HepG2 (cell line): ENCODE results near the gene SFXN5. TPM values are rescaled to one million over a fixed set of nuclear protein-coding genes. Genes with fewer than 3 reads are reported as not detected.
A peak's percentile ranks its signal among the peaks of the same experiment; 100 is the strongest.

Source experiments
- CBX5 ChIP-seq: sonication (generic); formaldehyde crosslinking; IDR thresholded peaks from 2 replicates; pipeline ENCODE4 v1.4.0; 2020; ENCODE audit warnings: missing genetic modification reagents, borderline replicate concordance
- DMAP1 ChIP-seq: IDR thresholded peaks from 2 replicates; pipeline ENCODE4 v1.6.1; 2016
- FLYWCH1 ChIP-seq: sonication (generic); formaldehyde crosslinking; IDR thresholded peaks from 2 replicates; pipeline ENCODE4 v1.8.1; 2023; ENCODE audit warnings: mild to moderate bottlenecking, missing genetic modification reagents
- FOXO4 ChIP-seq: sonication (generic); formaldehyde crosslinking; conservative IDR thresholded peaks from 2 replicates; pipeline ENCODE4 v1.8.1; 2023; ENCODE audit warnings: missing genetic modification reagents
- GATA4 ChIP-seq: sonication (generic); IDR thresholded peaks from 2 replicates; pipeline ENCODE4 v1.6.1; 2016; ENCODE audit warnings: antibody characterized with exemption, low read depth, borderline replicate concordance
- HOXD1 ChIP-seq: sonication (generic); formaldehyde crosslinking; IDR thresholded peaks from 2 replicates; pipeline ENCODE4 v1.5.0; 2020; ENCODE audit warnings: missing genetic modification reagents
- JDP2 ChIP-seq: sonication (generic); formaldehyde crosslinking; IDR thresholded peaks from 2 replicates; pipeline ENCODE4 v1.8.1; 2022; ENCODE audit warnings: missing genetic modification reagents, borderline replicate concordance
- JUN ChIP-seq: sonication (generic); formaldehyde crosslinking; IDR thresholded peaks from 2 replicates; pipeline ENCODE4 v1.4.0; 2020; ENCODE audit warnings: mild to moderate bottlenecking, missing genetic modification reagents
- KDM5B ChIP-seq: sonication (generic); formaldehyde crosslinking; IDR thresholded peaks from 2 replicates; pipeline ENCODE4 v1.4.0; 2020; ENCODE audit warnings: missing genetic modification reagents, mild to moderate bottlenecking, borderline replicate concordance
- PHF8 ChIP-seq: sonication (generic); formaldehyde crosslinking; IDR thresholded peaks from 2 replicates; pipeline ENCODE4 v1.5.0; 2020; ENCODE audit warnings: missing genetic modification reagents
- PTBP1 ChIP-seq: fragments of 200-400 bp; formaldehyde crosslinking; IDR thresholded peaks from 2 replicates; pipeline ENCODE4 v1.6.1; 2018; ENCODE audit warnings: low read length, low read depth; ENCODE audit not compliant: poor library complexity, severe bottlenecking
- RBAK ChIP-seq: sonication (generic); formaldehyde crosslinking; IDR thresholded peaks from 2 replicates; pipeline ENCODE4 v1.5.1; 2020; ENCODE audit warnings: mild to moderate bottlenecking, missing genetic modification reagents
- REPIN1 ChIP-seq: sonication (generic); formaldehyde crosslinking; IDR thresholded peaks from 2 replicates; pipeline ENCODE4 v1.8.0; 2022; ENCODE audit warnings: missing genetic modification reagents, low read depth, mild to moderate bottlenecking, borderline replicate concordance
- SALL2 ChIP-seq: sonication (generic); formaldehyde crosslinking; IDR thresholded peaks from 2 replicates; pipeline ENCODE4 v1.8.1; 2023; ENCODE audit warnings: mild to moderate bottlenecking, missing genetic modification reagents, inconsistent platforms
- SIN3A ChIP-seq: IDR thresholded peaks from 2 replicates; pipeline ENCODE4 v1.6.1; 2011; ENCODE audit warnings: low read depth, mild to moderate bottlenecking, control low read depth, low read length, borderline replicate concordance
- SPEN ChIP-seq: sonication (generic); formaldehyde crosslinking; IDR thresholded peaks from 2 replicates; pipeline ENCODE4 v1.5.1; 2020; ENCODE audit warnings: low read depth, mild to moderate bottlenecking, missing genetic modification reagents
- TBX3 ChIP-seq: fragments of 450-650 bp; IDR thresholded peaks from 2 replicates; pipeline ENCODE4 v1.6.1; 2017; ENCODE audit warnings: antibody characterized with exemption, mild to moderate bottlenecking, inconsistent platforms, borderline replicate concordance
- U2AF2 ChIP-seq: fragments of 200-400 bp; formaldehyde crosslinking; IDR thresholded peaks from 2 replicates; pipeline ENCODE4 v1.6.1; 2017; ENCODE audit warnings: low read depth, mild to moderate bottlenecking, low read length
- ZBTB33 ChIP-seq: sonication (generic); formaldehyde crosslinking; IDR thresholded peaks from 2 replicates; pipeline ENCODE4 v1.4.0; 2020; ENCODE audit warnings: missing genetic modification reagents
- ZGPAT ChIP-seq: IDR thresholded peaks from 2 replicates; pipeline ENCODE4 v1.6.1; 2016; ENCODE audit warnings: mild to moderate bottlenecking
- ZNF709 ChIP-seq: sonication (generic); formaldehyde crosslinking; IDR thresholded peaks from 2 replicates; pipeline ENCODE4 v1.5.0; 2020; ENCODE audit warnings: mild to moderate bottlenecking, missing genetic modification reagents
- ZNF75D ChIP-seq: sonication (generic); formaldehyde crosslinking; IDR thresholded peaks from 2 replicates; pipeline ENCODE4 v1.8.1; 2023; ENCODE audit warnings: missing genetic modification reagents, mild to moderate bottlenecking, borderline replicate concordance
- ZNF782 ChIP-seq: sonication (generic); formaldehyde crosslinking; IDR thresholded peaks from 2 replicates; pipeline ENCODE4 v1.4.0; 2020; ENCODE audit warnings: missing genetic modification reagents, mild to moderate bottlenecking, borderline replicate concordance
- ZNF784 ChIP-seq: sonication (generic); formaldehyde crosslinking; IDR thresholded peaks from 2 replicates; pipeline ENCODE4 v1.5.1; 2020; ENCODE audit warnings: missing genetic modification reagents, mild to moderate bottlenecking, borderline replicate concordance
- polyA plus RNA-seq, 8 experiments: library from polyadenylated mRNA; depleted of rRNA in 3 of 8; stranded (reverse) in 7 of 8; unstranded in 1 of 8; fragments of >200 nt; fragmentation: Illumina TruSeq in 4 of 8; extraction: Trizol in 4 of 8; gene quantifications; 2 replicates each; pipeline versions ENCODE4 v1.2.1 to v1.2.3, GENCODE V29; 2011 to 2016; ENCODE audit warnings: low read depth in 4 of 8, missing spikeins in 1 of 8, mixed read lengths in 1 of 8; ENCODE audit not compliant: insufficient read depth in 1 of 8
- total RNA-seq, 5 experiments: library from RNA; depleted of rRNA; stranded (reverse); fragments of >200 nt; fragmentation: Illumina TruSeq; extraction: Trizol; gene quantifications; 2 replicates each; pipeline ENCODE4 v1.2.3, GENCODE V29; 2016; ENCODE audit warnings: low read depth in 1 of 5

Gene SFXN5
- total and polyA plus RNA-seq, 2 of the 13 experiments (the other 11 are each of a cell fraction or from before 2014, with no cell fraction given), result 34.9 to 37.4 TPM

- TF ChIP-seq ZBTB33 (CRISPR knock-in tag) (peak; percentile 98), CBX5 (CRISPR knock-in tag) (0 out of 2 replicates have a peak, but pooled peaks have one; percentile 30), HOXD1 (no peak), DMAP1 (CRISPR knock-in tag) (no peak), FOXO4 (CRISPR knock-in tag) (no peak), TBX3 (no peak), ZNF709 (no peak), ZGPAT (no peak), JUN (CRISPR knock-in tag) (no peak), SALL2 (CRISPR knock-in tag) (peak; percentile 56; the same call in 1 of the 2 replicates), U2AF2 (no peak), KDM5B (CRISPR knock-in tag) (0 out of 2 replicates have a peak, but pooled peaks have one; percentile 51), JDP2 (CRISPR knock-in tag) (no peak), PTBP1 (no peak), PHF8 (CRISPR knock-in tag) (no peak), SPEN (CRISPR knock-in tag) (no peak), RBAK (CRISPR knock-in tag) (no peak), REPIN1 (no peak), FLYWCH1 (CRISPR knock-in tag) (no peak), ZNF75D (no peak), GATA4 (no peak), ZNF784 (CRISPR knock-in tag) (0 out of 2 replicates have a peak, but pooled peaks have one; percentile 12), ZNF782 (CRISPR knock-in tag) (no peak), SIN3A (no peak)
Observed at GRCh38 chr2:72892506-72893173, 178.9 kb downstream of the SFXN5 start (continued).
